B cell (primary cell): ENCODE results near the gene PTPN20. TPM values are rescaled to one million over a fixed set of nuclear protein-coding genes. Genes with fewer than 3 reads are reported as not detected.

ENCODE experiments used
- ATAC-seq: fragments of 200-7000 bp; cut with Tn5 transposase; one replicate; pipeline ENCODE4 v1.10.0; 2021; ENCODE audit warnings: low read depth, mild to moderate bottlenecking, moderate number of reproducible peaks, moderate library complexity
- CTCF ChIA-PET: fragments of 350-600 bp; sonication (Branson Sonifier 250); formaldehyde crosslinking; loops from one replicate; lab custom pipeline; 2021; ENCODE audit warnings: antibody characterized with exemption, inconsistent platforms; lab: Charles Lee
- POLR2A ChIA-PET: fragments of 350-600 bp; sonication (Branson Sonifier 250); formaldehyde crosslinking; loops from one replicate; lab custom pipeline; 2021; ENCODE audit warnings: antibody characterized with exemption; lab: Charles Lee
- DNase-seq: peaks from one replicate; pipeline ENCODE4 v3.0.0; 2013
- H2AFZ ChIP-seq: 2 replicates; pipeline ENCODE4 v1.6.1; 2012; ENCODE audit warnings: mild to moderate bottlenecking, low read depth, low read length; ENCODE audit not compliant: insufficient read depth, poor library complexity, severe bottlenecking
- H3K27ac ChIP-seq, 2 donors: 1 replicate in 1 of 2; 2 replicates in 1 of 2; pipeline ENCODE4 v1.5.1; 2012 to 2013; ENCODE audit warnings: low read length in 2 of 2, mild to moderate bottlenecking in 2 of 2, moderate library complexity in 1 of 2
- H3K27me3 ChIP-seq, 4 experiments: fragments of 200-600 bp in 1 of 4; sonication (generic) in 1 of 4; replicated peaks in 1 of 4; 1 replicate in 2 of 4; 2 replicates in 2 of 4; pipeline versions ENCODE4 v1.6.1 to v1.7.0; 2013 to 2016; ENCODE audit warnings: low read length in 3 of 4, mild to moderate bottlenecking in 2 of 4, mixed read lengths in 1 of 4, moderate library complexity in 1 of 4; ENCODE audit not compliant: insufficient read depth in 4 of 4, control insufficient read depth in 3 of 4; ENCODE audit errors: control extremely low read depth in 1 of 4
- H3K36me3 ChIP-seq, 2 experiments: replicated peaks in 1 of 2; 1 replicate in 1 of 2; 2 replicates in 1 of 2; pipeline versions ENCODE4 v1.6.1 to v1.7.1; 2013; ENCODE audit warnings: low read length in 1 of 2; ENCODE audit not compliant: insufficient read depth in 2 of 2, control insufficient read depth in 1 of 2; ENCODE audit errors: control extremely low read depth in 1 of 2, extremely low read depth in 1 of 2
- H3K4me1 ChIP-seq, 2 donors: fragments of 200-600 bp in 1 of 2; sonication (generic) in 1 of 2; 1 replicate in 1 of 2; 2 replicates in 1 of 2; pipeline versions ENCODE4 v1.5.1 to v1.6.1; 2013 to 2017; ENCODE audit warnings: low read length in 2 of 2; ENCODE audit not compliant: control insufficient read depth in 2 of 2, insufficient read depth in 2 of 2
- H3K4me2 ChIP-seq: replicated peaks from 2 replicates; pipeline ENCODE3; 2012; ENCODE audit warnings: mild to moderate bottlenecking, low read depth, low read length; ENCODE audit not compliant: poor library complexity, severe bottlenecking
- H3K4me3 ChIP-seq, 5 experiments: fragments of 200-600 bp in 1 of 5; sonication (generic) in 1 of 5; 1 replicate in 3 of 5; 2 replicates in 2 of 5; pipeline versions ENCODE4 v1.5.1 to v1.7.0; 2011 to 2016; ENCODE audit warnings: low read length in 4 of 5, mild to moderate bottlenecking in 4 of 5, low read depth in 2 of 5, control low read depth in 1 of 5, moderate library complexity in 1 of 5; ENCODE audit not compliant: insufficient read depth in 1 of 5; ENCODE audit errors: control extremely low read depth in 1 of 5, extremely low read depth in 1 of 5
- H3K79me2 ChIP-seq: fragments of 200-600 bp; sonication (generic); one replicate; pipeline ENCODE4 v1.6.0; 2016; ENCODE audit warnings: low read length; ENCODE audit not compliant: control insufficient read depth, insufficient read depth
- H3K9ac ChIP-seq: fragments of 200-600 bp; sonication (generic); 2 replicates; pipeline ENCODE4 v1.6.1; 2017; ENCODE audit warnings: mild to moderate bottlenecking, low read length, moderate library complexity
- H3K9me3 ChIP-seq, 3 donors: one replicate each; pipeline versions ENCODE4 v1.6.1 to v1.7.1; 2013; ENCODE audit warnings: low read length in 2 of 3; ENCODE audit not compliant: control insufficient read depth in 2 of 3, insufficient read depth in 1 of 3; ENCODE audit errors: control extremely low read depth in 1 of 3
- H4K20me1 ChIP-seq: 2 replicates; pipeline ENCODE4 v1.6.0; 2012; ENCODE audit warnings: mild to moderate bottlenecking, low read length; ENCODE audit not compliant: insufficient read depth, control insufficient read depth, poor library complexity, severe bottlenecking
- H3K27ac Mint-ChIP-seq: one replicate; pipeline ENCODE4 v1.8.0; 2021; ENCODE audit warnings: mixed read lengths
- H3K27me3 Mint-ChIP-seq: one replicate; pipeline ENCODE4 v1.8.0; 2021; ENCODE audit warnings: mixed read lengths
- H3K4me1 Mint-ChIP-seq: one replicate; pipeline ENCODE4 v1.8.0; 2021; ENCODE audit warnings: mixed read lengths
- H3K4me3 Mint-ChIP-seq: one replicate; pipeline ENCODE4 v1.8.0; 2021; ENCODE audit warnings: mixed read lengths
- H3K9me3 Mint-ChIP-seq: one replicate; pipeline ENCODE4 v1.8.0; 2022; ENCODE audit warnings: mixed read lengths; ENCODE audit not compliant: insufficient read depth
- EZH2 ChIP-seq: IDR thresholded peaks from 2 replicates; pipeline ENCODE4 v1.6.1; 2012; ENCODE audit warnings: borderline replicate concordance, low read depth, mild to moderate bottlenecking, moderate library complexity, low read length; ENCODE audit not compliant: insufficient read depth, poor library complexity, severe bottlenecking
- WGBS: methylation state at CpG from one replicate; pipeline ENCODE4 v1.1.5; 2013; ENCODE audit warnings: missing lambda C conversion rate; ENCODE audit not compliant: insufficient coverage; 5-methylcytosine and 5-hydroxymethylcytosine counted together
- intact Hi-C: fragments of 100-400 bp; cut with micrococcal nuclease; formaldehyde crosslinking; loops from one replicate; pipeline ENCODE4 v1.10.0; 2022
- polyA plus RNA-seq: library from polyadenylated mRNA; depleted of rRNA; stranded (reverse); fragments of >200 nt; gene quantifications from 2 replicates; pipeline ENCODE4 v1.2.3, GENCODE V29; 2012
- total RNA-seq, 2 donors: library from RNA; stranded (reverse); fragments of 120-200 nt in 1 of 2; gene quantifications; 1 replicate in 1 of 2; 2 replicates in 1 of 2; pipeline versions ENCODE4 v1.2.3 to v1.2.4, GENCODE V29; 2013 to 2022
- TF ChIP-seq, protein P1 (sequence below): fragments of 200-600 bp; IDR thresholded peaks from one replicate; pipeline ENCODE4 v1.8.0; 2022; ENCODE audit warnings: antibody characterized with exemption, mild to moderate bottlenecking

The PTPN20 gene
- total and polyA plus RNA-seq, 2 donors (not counting 1 experiment from before 2014, with no cell fraction given) = 0.24 to 4.2 TPM

DNA sequence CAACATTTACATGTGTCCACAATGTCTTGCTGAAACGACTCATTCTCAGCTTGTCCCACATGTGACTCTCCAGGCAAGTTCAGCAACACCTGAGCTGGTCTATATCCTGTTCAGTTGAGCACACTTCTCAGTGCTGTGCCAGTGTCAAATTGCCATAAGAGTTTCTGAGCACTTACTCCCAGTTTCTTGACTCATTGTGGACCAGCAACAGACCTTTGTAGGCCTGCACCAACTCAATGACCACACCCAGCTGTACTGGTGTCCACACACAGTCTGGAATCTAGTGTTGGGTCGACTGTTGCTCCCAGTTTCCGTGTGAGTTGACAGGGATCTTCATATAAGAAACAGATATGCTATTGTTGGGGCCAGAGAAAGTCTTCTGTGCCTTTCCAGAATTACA lies 88.0 kb downstream of the PTPN20 start:
- peaks cover 4% of the 10 kb centered on the region for H3K9me3 Mint-ChIP-seq
- CTCF ChIA-PET = no interaction called here
- no peak overlapping the region for H3K27ac ChIP-seq
- peaks cover 0 to 3% (median 0%) of the 10 kb centered on the region in 3 donors for H3K9me3 ChIP-seq
- peaks cover 0 to 9% (median 0%) of the 10 kb centered on the region in 4 experiments for H3K27me3 ChIP-seq
- H3K79me2 ChIP-seq = no peaks in the 10 kb centered on the region
- POLR2A ChIA-PET = no interaction called here
- H3K4me1 ChIP-seq = no peaks in the 10 kb centered on the region
- H3K9ac ChIP-seq = no peak overlapping the region
- no peak overlapping the region for H3K4me3 ChIP-seq
- no peak overlapping the region for H3K27ac Mint-ChIP-seq
- no peaks in the 10 kb centered on the region for H4K20me1 ChIP-seq
- ATAC-seq = no peak
- intact Hi-C loops = no loop called here
- no peaks in the 10 kb centered on the region for H3K36me3 ChIP-seq
- TF ChIP-seq, protein P1, sequence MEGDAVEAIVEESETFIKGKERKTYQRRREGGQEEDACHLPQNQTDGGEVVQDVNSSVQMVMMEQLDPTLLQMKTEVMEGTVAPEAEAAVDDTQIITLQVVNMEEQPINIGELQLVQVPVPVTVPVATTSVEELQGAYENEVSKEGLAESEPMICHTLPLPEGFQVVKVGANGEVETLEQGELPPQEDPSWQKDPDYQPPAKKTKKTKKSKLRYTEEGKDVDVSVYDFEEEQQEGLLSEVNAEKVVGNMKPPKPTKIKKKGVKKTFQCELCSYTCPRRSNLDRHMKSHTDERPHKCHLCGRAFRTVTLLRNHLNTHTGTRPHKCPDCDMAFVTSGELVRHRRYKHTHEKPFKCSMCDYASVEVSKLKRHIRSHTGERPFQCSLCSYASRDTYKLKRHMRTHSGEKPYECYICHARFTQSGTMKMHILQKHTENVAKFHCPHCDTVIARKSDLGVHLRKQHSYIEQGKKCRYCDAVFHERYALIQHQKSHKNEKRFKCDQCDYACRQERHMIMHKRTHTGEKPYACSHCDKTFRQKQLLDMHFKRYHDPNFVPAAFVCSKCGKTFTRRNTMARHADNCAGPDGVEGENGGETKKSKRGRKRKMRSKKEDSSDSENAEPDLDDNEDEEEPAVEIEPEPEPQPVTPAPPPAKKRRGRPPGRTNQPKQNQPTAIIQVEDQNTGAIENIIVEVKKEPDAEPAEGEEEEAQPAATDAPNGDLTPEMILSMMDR = no peak
- no peak for TF ChIP-seq EZH2
- no peak for DNase-seq
- H3K4me2 ChIP-seq = no peak overlapping the region
- no peaks in the 10 kb centered on the region for H3K4me1 Mint-ChIP-seq
- no peak overlapping the region for H3K4me3 Mint-ChIP-seq
- no peak overlapping the region for H2AFZ ChIP-seq
- 75% methylated on average over 2 of the region's 3 CpGs for WGBS
- peaks cover 13% of the 10 kb centered on the region for H3K27me3 Mint-ChIP-seq

GRCh38 chr10:47008769-47009168 lies 97.5 kb downstream of the PTPN20 start:
- ATAC-seq = no peak
- POLR2A ChIA-PET = no interaction called here
- H3K27ac Mint-ChIP-seq = no peak overlapping the region
- CTCF ChIA-PET = interaction anchor here (0.9 kb wide), 1 partner anchor 16 kb away, joined by 3 read pairs; no protein-coding TSS in a partner anchor
- no peak overlapping the region for H3K4me3 Mint-ChIP-seq
- no peaks in the 10 kb centered on the region for H3K4me1 ChIP-seq
- peaks cover 27% of the 10 kb centered on the region for H3K27me3 Mint-ChIP-seq
- no peak overlapping the region for H2AFZ ChIP-seq
- H3K27ac ChIP-seq = no peak overlapping the region
- no peak overlapping the region for H3K4me2 ChIP-seq
- no peaks in the 10 kb centered on the region for H3K4me1 Mint-ChIP-seq
- no peak for DNase-seq
- H3K9me3 Mint-ChIP-seq = no peaks in the 10 kb centered on the region
- H3K36me3 ChIP-seq = no peaks in the 10 kb centered on the region
- H3K79me2 ChIP-seq = no peaks in the 10 kb centered on the region
- H3K9me3 ChIP-seq = no peaks in the 10 kb centered on the region
- 83% methylated on average over 2 of the region's 2 CpGs for WGBS
- TF ChIP-seq, protein P1 = no peak
- TF ChIP-seq EZH2 = no peak
- peaks cover 0 to 5% (median 0%) of the 10 kb centered on the region in 4 experiments for H3K27me3 ChIP-seq
- no peaks in the 10 kb centered on the region for H4K20me1 ChIP-seq
- no peak overlapping the region for H3K4me3 ChIP-seq
- intact Hi-C loops = no loop called here
- H3K9ac ChIP-seq = no peak overlapping the region
